Activated CD4-positive, alpha-beta memory T cell treated with anti-CD3 and anti-CD28 coated beads, Interleukin-2, amount 10 ng/mL, durations not matched to agents 7 days and 5 days (primary cell): Measurements from ENCODE around the gene FARSB. TPM values are rescaled to one million over a fixed set of nuclear protein-coding genes. Genes with fewer than 3 reads are reported as not detected.
"Not testable (repeated sequence)": the region's sequence is repeated elsewhere in the genome, so short reads cannot be mapped to it uniquely, and the experiment has no call there.

Experiments
- CTCF ChIA-PET: fragments of 350-600 bp; sonication (Branson Sonifier 250); formaldehyde crosslinking; loops from one replicate; lab custom pipeline; 2021; ENCODE audit warnings: antibody characterized with exemption, inconsistent platforms; lab: Charles Lee
- POLR2A ChIA-PET: fragments of 350-600 bp; sonication (Branson Sonifier 250); formaldehyde crosslinking; loops from one replicate; lab custom pipeline; 2021; ENCODE audit warnings: antibody characterized with exemption; lab: Charles Lee
- DNase-seq: peaks from one replicate; pipeline ENCODE4 v3.0.0-alpha.2; 2020
- H3K27ac Mint-ChIP-seq: one replicate; pipeline ENCODE4 v1.8.0; 2021; ENCODE audit warnings: mild to moderate bottlenecking, mixed read lengths
- H3K27me3 Mint-ChIP-seq: one replicate; pipeline ENCODE4 v1.8.0; 2021; ENCODE audit warnings: mixed read lengths
- H3K36me3 Mint-ChIP-seq: one replicate; pipeline ENCODE4 v1.8.0; 2021; ENCODE audit warnings: low read depth, mixed read lengths
- H3K4me1 Mint-ChIP-seq: one replicate; pipeline ENCODE4 v1.8.0; 2021; ENCODE audit warnings: mixed read lengths
- H3K4me3 Mint-ChIP-seq: one replicate; pipeline ENCODE4 v1.8.0; 2021; ENCODE audit warnings: mild to moderate bottlenecking, mixed read lengths
- H3K9me3 Mint-ChIP-seq: one replicate; pipeline ENCODE4 v1.8.0; 2021; ENCODE audit warnings: mixed read lengths
- total RNA-seq, 2 experiments: library from RNA; stranded (reverse); gene quantifications; one replicate each; pipeline ENCODE4 v1.2.3, GENCODE V29; 2021

The FARSB gene
- total RNA-seq = 10 to 100 TPM; 20.8 to 21.5 TPM

GRCh38 chr2:222655787-222656525, at the start of gene FARSB:
Gene FARSB, minus strand, starts transcription at chr2:222656092. Its CDS starts 19 bp downstream, at chr2:222656073.
- DNase-seq = peak; percentile 93
- no peaks in the 10 kb centered on the region for H3K9me3 Mint-ChIP-seq
- CTCF ChIA-PET = interaction anchor here (2.7 kb wide), 1 partner anchor 35 kb away, joined by 12 read pairs; no protein-coding TSS in a partner anchor
- peaks cover 18% of the 10 kb centered on the region for H3K36me3 Mint-ChIP-seq
- peak within 1 kb of the TSS; percentile 95 for H3K4me3 Mint-ChIP-seq
- H3K27ac Mint-ChIP-seq = peak within 1 kb of the TSS; percentile 85
- H3K4me1 Mint-ChIP-seq = peaks cover 46% of the 10 kb centered on the region
- H3K27me3 Mint-ChIP-seq = no peaks in the 10 kb centered on the region
- POLR2A ChIA-PET = interaction anchor here (0.6 to 2.4 kb wide), 10 partner anchors 9 to 206 kb away, joined by 3 to 13 read pairs (median 3); partner anchors contain the start of genes ACSL3 and MOGAT1

- H3K9me3 Mint-ChIP-seq = no peaks in the 10 kb centered on the region
- H3K27me3 Mint-ChIP-seq = peaks cover 45% of the 10 kb centered on the region
Observed at GRCh38 chr2:222703886-222704285, 48.0 kb upstream of the FARSB start.

GRCh38 chr2:222703091-222703490, 47.2 kb upstream of the FARSB start:
- Mint-ChIP-seq H3K4me1 (peaks cover 27% of the 10 kb centered on the region), H3K36me3 (no peaks in the 10 kb centered on the region), H3K27me3 (peaks cover 49% of the 10 kb centered on the region), H3K27ac (no peak overlapping the region), H3K4me3 (no peak overlapping the region), H3K9me3 (no peaks in the 10 kb centered on the region)
- POLR2A ChIA-PET = interaction anchor here (0.7 to 1.3 kb wide), 2 partner anchors 8 to 151 kb away, joined by 4 read pairs; no protein-coding TSS in a partner anchor
- no peak for DNase-seq
- CTCF ChIA-PET = interaction anchor here (0.6 to 1.6 kb wide), 4 partner anchors 12 to 164 kb away, joined by 3 to 6 read pairs (median 3); no protein-coding TSS in a partner anchor

More at GRCh38 chr2:222703886-222704285, 48.0 kb upstream of the FARSB start:
- DNase-seq = no peak
- Mint-ChIP-seq H3K4me1 (peaks cover 27% of the 10 kb centered on the region), H3K27ac (no peak overlapping the region), H3K36me3 (no peaks in the 10 kb centered on the region), H3K4me3 (no peak overlapping the region)
- CTCF ChIA-PET = interaction anchor here (0.6 to 1.6 kb wide), 3 partner anchors 13 to 164 kb away, joined by 3 to 6 read pairs (median 3); no protein-coding TSS in a partner anchor
- POLR2A ChIA-PET = interaction anchor here (0.7 to 1.3 kb wide), 2 partner anchors 9 to 150 kb away, joined by 4 read pairs; no protein-coding TSS in a partner anchor

GRCh38 chr2:222701721-222702131, 45.8 kb upstream of the FARSB start:
- CTCF ChIA-PET = interaction anchor here (1.0 to 3.8 kb wide), 3 partner anchors 11 to 237 kb away, joined by 3 to 23 read pairs (median 4); no protein-coding TSS in a partner anchor
- peak; percentile 44 for DNase-seq
- Mint-ChIP-seq H3K27ac (no peak overlapping the region), H3K4me3 (peak overlapping the region; percentile 24), H3K36me3 (no peaks in the 10 kb centered on the region), H3K9me3 (no peaks in the 10 kb centered on the region), H3K4me1 (peaks cover 18% of the 10 kb centered on the region), H3K27me3 (peaks cover 46% of the 10 kb centered on the region)
- POLR2A ChIA-PET = interaction anchor here (0.6 to 0.8 kb wide), 2 partner anchors 26 to 48 kb away, joined by 3 read pairs; no protein-coding TSS in a partner anchor

GRCh38 chr2:222701233-222701632, 45.3 kb upstream of the FARSB start:
- ChIA-PET POLR2A (no interaction called here), CTCF (interaction anchor here (1.0 to 3.8 kb wide), 2 partner anchors 11 to 238 kb away, joined by 4 to 23 read pairs; no protein-coding TSS in a partner anchor)
- no peaks in the 10 kb centered on the region for H3K9me3 Mint-ChIP-seq
- no peaks in the 10 kb centered on the region for H3K36me3 Mint-ChIP-seq
- no peak overlapping the region for H3K27ac Mint-ChIP-seq
- no peak overlapping the region for H3K4me3 Mint-ChIP-seq
- peaks cover 47% of the 10 kb centered on the region for H3K27me3 Mint-ChIP-seq
- H3K4me1 Mint-ChIP-seq = peaks cover 18% of the 10 kb centered on the region
- no peak for DNase-seq

- H3K9me3 Mint-ChIP-seq = no peaks in the 10 kb centered on the region
- ChIA-PET POLR2A (no interaction called here), CTCF (interaction anchor here (2.8 kb wide), 1 partner anchor 11 kb away, joined by 21 read pairs; no protein-coding TSS in a partner anchor)
- no peak overlapping the region for H3K27ac Mint-ChIP-seq
- no peak for DNase-seq
- peaks cover 48% of the 10 kb centered on the region for H3K27me3 Mint-ChIP-seq
- peaks cover 21% of the 10 kb centered on the region for H3K4me1 Mint-ChIP-seq
- H3K36me3 Mint-ChIP-seq = no peaks in the 10 kb centered on the region
- no peak overlapping the region for H3K4me3 Mint-ChIP-seq
Observed at GRCh38 chr2:222698276-222698675, 42.4 kb upstream of the FARSB start.

GRCh38 chr2:222693837-222694236, 37.9 kb upstream of the FARSB start:
- no peak overlapping the region for H3K27ac Mint-ChIP-seq
- H3K36me3 Mint-ChIP-seq = no peaks in the 10 kb centered on the region
- peaks cover 9% of the 10 kb centered on the region for H3K4me1 Mint-ChIP-seq
- CTCF ChIA-PET = interaction anchor here (0.7 to 3.0 kb wide), 4 partner anchors 15 to 504 kb away, joined by 3 to 19 read pairs (median 4); no protein-coding TSS in a partner anchor
- peaks cover 32% of the 10 kb centered on the region for H3K27me3 Mint-ChIP-seq
- H3K4me3 Mint-ChIP-seq = no peak overlapping the region
- POLR2A ChIA-PET = interaction anchor here (1.2 kb wide), 1 partner anchor 13 kb away, joined by 3 read pairs; no protein-coding TSS in a partner anchor
- H3K9me3 Mint-ChIP-seq = no peaks in the 10 kb centered on the region
- DNase-seq = no peak

GRCh38 chr2:222693413-222693812, 37.5 kb upstream of the FARSB start:
- peaks cover 29% of the 10 kb centered on the region for H3K27me3 Mint-ChIP-seq
- H3K27ac Mint-ChIP-seq, POLR2A ChIA-PET, H3K4me3 Mint-ChIP-seq, DNase-seq, H3K36me3 Mint-ChIP-seq, H3K4me1 Mint-ChIP-seq, H3K9me3 Mint-ChIP-seq: not testable (repeated sequence)
- CTCF ChIA-PET = interaction anchor here (0.7 to 3.0 kb wide), 3 partner anchors 15 to 504 kb away, joined by 3 to 19 read pairs (median 4); no protein-coding TSS in a partner anchor

- CTCF ChIA-PET = interaction anchor here (0.8 to 3.8 kb wide), 27 partner anchors 10 to 373 kb away, joined by 3 to 25 read pairs (median 6); partner anchors contain the start of genes ACSL3 and FARSB
- Mint-ChIP-seq H3K27me3 (peaks cover 23% of the 10 kb centered on the region), H3K4me3 (no peak overlapping the region), H3K9me3 (no peaks in the 10 kb centered on the region), H3K36me3 (no peaks in the 10 kb centered on the region), H3K4me1 (peaks cover 13% of the 10 kb centered on the region), H3K27ac (no peak overlapping the region)
- POLR2A ChIA-PET = no interaction called here
- peak; percentile 77 for DNase-seq
Observed at GRCh38 chr2:222690564-222691200, 34.8 kb upstream of the FARSB start.

- no peaks in the 10 kb centered on the region for H3K9me3 Mint-ChIP-seq
- no peaks in the 10 kb centered on the region for H3K36me3 Mint-ChIP-seq
- H3K4me3 Mint-ChIP-seq = no peak overlapping the region
- H3K27me3 Mint-ChIP-seq = peaks cover 20% of the 10 kb centered on the region
- no peak for DNase-seq
- POLR2A ChIA-PET = no interaction called here
- CTCF ChIA-PET = interaction anchor here (0.8 to 3.8 kb wide), 9 partner anchors 11 to 214 kb away, joined by 3 to 25 read pairs (median 5); no protein-coding TSS in a partner anchor
- H3K4me1 Mint-ChIP-seq = peaks cover 10% of the 10 kb centered on the region
- no peak overlapping the region for H3K27ac Mint-ChIP-seq
Observed at GRCh38 chr2:222689322-222689721, 33.4 kb upstream of the FARSB start.

- DNase-seq = no peak
- H3K36me3 Mint-ChIP-seq = no peaks in the 10 kb centered on the region
- no peak overlapping the region for H3K27ac Mint-ChIP-seq
- ChIA-PET CTCF (interaction anchor here (0.6 to 1.4 kb wide), 6 partner anchors 11 to 214 kb away, joined by 3 to 5 read pairs (median 4); no protein-coding TSS in a partner anchor), POLR2A (no interaction called here)
- peaks cover 20% of the 10 kb centered on the region for H3K27me3 Mint-ChIP-seq
- H3K4me1 Mint-ChIP-seq = peaks cover 10% of the 10 kb centered on the region
- H3K4me3 Mint-ChIP-seq = no peak overlapping the region
- no peaks in the 10 kb centered on the region for H3K9me3 Mint-ChIP-seq
Observed at GRCh38 chr2:222688917-222689316, 33.0 kb upstream of the FARSB start.

- DNase-seq = no peak
- Mint-ChIP-seq H3K27ac (no peak overlapping the region), H3K9me3 (no peaks in the 10 kb centered on the region), H3K4me3 (no peak overlapping the region), H3K4me1 (peaks cover 10% of the 10 kb centered on the region), H3K36me3 (no peaks in the 10 kb centered on the region), H3K27me3 (peaks cover 26% of the 10 kb centered on the region)
- CTCF ChIA-PET = no interaction called here
- POLR2A ChIA-PET = no interaction called here
Observed at GRCh38 chr2:222686086-222686750, 30.3 kb upstream of the FARSB start.
